GM19455 (cell line): ENCODE data around the gene OTUB2.

Experiments
- ATAC-seq: cut with Tn5 transposase; IDR thresholded peaks from one replicate; pipeline ENCODE4 v1.9.1; 2021; ENCODE audit not compliant: unreplicated experiment

OTUB2 gene

DNA sequence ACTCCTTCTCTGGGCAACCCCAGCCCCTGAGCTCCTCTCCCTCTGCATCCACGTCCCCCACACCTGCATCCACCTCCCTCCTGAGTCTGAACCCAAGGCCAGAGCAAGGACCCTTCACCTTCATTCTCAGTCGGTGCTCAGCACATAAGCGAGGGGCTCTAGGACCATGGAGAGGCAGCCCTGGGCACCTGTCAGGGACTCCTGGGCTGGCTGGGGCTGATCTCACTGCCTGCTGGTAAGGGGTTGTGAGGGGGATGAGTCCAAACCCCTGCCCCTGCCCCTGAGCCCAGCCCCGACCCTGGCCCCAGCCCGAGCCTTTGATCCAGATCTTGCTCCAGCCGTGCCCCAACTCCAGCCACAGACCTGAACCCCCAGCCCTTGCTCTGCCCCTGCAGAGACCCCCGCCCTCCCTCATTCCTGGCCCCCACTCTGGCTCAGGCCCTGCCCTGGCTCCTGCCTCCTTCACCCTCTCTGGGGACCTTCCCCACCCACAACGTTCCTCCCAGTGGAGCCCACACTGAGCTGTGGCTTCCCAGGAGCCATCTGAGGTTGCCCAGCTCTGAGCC, 29.9 kb upstream of the OTUB2 start:
- ATAC-seq, result no peak

DNA sequence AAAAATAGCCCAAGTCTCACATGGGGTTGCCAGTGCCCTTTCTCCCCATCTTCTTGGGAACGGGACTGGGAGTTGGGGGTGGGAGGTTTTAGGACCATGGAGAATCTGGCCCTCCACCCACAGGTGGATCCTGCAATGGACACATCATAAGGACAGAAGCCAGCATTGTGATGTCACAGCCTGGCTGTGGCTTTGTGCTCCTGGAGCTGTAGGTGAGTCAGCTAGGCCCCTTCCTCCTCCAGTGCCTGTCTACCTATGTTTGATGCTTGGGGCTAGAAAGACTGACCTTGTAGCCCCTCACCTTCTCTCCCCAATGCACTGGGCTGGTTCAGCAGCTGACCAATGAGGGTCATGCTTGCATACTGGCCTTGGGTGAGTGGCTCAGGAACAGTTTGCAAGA, 29.1 kb upstream of the OTUB2 start, which contains the start of gene CCDC197:
CCDC197 (plus strand) TSS at position 220 of the 400 bp plus-strand sequence. CDS start 831 bp downstream, outside the sequence.
- ATAC-seq, result no peak

DNA sequence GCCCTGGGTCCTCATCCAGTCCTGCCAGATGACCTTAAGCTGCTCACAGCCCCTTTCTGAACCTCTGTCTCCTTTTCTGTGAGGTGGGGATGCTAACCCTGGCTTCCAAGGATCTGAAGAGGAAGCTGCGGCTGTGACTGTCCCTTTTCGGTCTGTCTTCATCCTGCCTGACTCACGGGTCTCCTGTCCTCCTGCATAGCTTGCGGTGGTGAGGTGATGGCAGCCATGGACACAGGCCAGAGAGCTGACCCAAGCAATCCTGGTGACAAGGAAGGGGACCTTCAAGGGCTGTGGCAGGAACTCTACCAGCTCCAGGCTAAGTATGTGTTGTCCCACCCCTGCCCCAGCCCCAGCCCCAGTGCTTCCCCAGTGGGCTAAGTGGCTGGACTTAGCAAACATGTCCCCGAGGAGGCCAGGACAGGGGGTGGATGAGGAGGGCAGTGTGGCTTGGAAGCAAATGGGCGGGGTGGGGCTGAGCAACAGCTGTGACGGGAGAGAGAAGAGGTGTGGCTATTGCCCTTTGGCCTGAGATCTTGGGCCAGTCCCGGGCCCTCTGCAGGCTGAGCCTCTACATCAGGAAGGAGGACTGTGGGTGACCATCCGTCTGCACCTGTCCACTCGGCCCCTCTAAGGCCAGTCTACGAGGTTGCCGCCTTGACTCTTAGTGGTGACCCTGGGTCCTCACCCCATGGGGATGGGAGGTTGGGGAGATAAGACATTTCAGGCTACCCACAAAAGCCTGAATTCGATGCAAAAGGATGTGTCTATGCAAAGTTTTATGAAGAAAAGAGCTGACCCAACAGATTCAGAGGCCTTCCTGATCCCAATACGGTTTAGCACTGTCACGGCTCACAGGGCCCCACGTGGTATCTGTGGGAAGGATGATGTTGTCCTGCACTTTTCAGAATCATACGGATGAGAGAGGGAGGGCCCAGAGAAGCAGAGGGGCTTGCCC, 27.9 kb upstream of the OTUB2 start:
- ATAC-seq, result no peak

DNA sequence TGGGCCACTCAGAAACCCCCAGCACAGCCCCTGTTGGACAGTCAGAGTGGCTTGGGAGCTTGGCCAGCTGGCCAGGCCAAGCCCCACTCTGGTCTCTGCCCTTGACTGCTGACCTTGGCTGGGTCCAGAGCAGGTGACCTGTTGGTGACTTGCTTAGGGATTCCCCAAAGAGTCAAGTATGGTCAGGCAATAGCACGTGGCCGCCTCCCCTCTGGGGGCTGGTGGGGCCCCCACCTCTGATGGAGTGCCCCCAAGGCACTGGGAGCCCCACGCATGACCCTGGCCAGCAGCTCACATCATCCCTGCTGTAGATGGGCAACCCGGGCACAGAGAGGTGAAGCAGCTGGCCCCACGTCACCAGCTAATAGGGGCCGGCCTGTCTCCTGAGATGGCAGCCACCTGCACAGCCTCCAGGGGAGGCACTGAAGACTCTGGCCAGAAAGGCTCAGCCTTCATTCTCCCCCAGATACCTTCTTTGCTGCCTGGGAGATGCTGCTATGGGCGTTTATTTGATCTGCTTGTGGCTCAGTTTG, 27.2 kb upstream of the OTUB2 start:
- ATAC-seq, result no peak

DNA sequence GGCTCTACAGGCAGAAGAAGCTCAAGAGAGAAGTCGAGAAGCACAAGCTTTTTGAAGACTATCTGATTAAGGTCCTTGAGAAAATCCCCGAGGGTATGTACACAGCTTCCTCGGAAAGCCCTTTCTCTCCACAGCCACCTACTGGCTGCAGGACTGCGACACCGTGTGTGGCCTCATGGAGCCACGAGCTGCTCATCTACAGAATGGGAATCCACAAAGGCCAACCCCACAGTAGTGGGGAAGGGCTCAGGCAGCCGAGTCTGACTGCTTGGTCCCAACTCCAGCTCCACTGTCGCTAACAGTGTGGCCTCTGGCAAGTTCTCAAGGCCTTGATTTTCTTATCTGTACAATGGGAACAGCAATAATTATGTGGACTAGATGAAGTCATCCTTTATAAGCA, 26.6 kb upstream of the OTUB2 start:
- no peak for ATAC-seq

DNA sequence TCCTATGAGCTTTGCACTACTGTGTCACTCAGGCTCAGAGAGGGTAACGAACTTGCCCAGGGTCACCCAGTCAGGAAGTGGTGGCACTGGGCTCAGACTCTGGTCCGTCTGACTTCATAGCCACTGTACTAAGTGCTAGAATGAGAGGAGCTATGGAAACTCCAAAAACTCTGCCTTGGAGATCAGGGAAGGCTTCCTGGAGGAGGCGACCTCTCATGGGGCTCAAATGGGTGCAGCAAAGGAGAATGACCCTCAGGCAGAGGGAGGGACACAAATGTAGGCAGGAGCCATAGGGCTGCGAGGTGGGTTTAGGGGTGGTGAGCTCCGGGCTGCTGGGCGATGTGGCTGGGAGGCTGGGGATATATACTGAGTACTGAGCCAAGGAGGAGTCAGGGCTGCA, 25.9 kb upstream of the OTUB2 start:
- ATAC-seq, result no peak

DNA sequence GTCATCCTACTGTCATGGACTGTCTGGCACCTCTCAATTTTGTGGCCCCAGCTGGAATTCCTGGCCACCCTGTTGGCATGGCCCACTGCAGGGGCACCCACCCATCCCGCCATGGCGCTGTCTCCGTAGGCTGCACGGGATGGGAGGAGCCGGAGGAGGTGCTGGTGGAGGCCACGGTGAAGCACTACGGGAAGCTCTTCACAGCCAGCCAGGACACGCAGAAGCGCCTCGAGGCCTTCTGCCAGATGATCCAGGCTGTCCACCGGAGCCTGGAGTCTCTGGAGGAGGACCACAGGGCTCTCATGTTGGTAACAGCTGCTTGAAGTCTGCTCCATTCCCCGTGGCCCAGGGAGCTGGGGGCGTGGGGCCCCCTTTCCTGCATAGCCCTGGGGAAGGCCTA, 25.1 kb upstream of the OTUB2 start:
- no peak for ATAC-seq

DNA sequence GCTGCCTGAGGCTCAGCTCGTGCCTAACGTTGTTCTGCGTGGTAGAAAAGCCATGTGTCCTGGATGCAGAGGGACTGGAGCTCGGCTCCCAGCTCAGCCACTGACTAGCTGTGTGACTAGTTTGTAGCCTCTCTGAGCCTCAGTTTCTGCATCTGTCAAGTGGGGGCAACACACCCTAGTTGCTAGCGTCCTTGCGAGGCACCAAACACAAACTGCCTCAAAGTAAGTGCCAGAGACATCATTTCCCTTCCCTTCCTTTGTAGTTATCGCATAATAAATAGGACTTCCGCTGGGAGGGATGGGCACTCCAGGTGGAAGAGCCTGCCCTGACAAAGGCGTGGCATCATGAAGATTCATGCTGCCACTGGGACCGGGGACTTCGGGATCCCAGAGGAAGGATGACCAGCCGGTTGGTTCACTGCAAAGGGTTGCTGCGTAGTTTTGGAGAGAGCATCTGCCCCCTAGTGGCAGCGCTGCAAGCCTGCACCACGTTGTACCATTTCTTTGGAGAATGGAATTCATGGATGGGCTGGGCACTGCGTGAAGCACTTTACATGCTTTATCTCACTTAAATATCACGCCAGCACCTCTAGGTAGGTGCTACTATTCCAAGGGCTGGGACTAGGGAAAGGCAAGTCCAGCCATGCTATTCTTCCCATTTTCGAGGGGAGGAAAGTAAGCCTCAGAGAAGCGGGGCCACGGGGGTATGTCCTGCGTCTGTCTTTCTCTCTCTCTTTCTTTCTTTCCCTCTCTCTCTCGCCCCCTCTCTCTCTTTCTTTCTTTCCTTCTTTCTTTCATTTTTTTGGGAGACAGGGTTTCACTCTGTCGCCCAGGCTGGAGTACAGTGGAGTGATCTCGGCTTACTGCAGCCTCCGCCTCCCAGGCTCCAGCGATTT, 24.4 kb upstream of the OTUB2 start:
- peak; percentile 81 for ATAC-seq

DNA sequence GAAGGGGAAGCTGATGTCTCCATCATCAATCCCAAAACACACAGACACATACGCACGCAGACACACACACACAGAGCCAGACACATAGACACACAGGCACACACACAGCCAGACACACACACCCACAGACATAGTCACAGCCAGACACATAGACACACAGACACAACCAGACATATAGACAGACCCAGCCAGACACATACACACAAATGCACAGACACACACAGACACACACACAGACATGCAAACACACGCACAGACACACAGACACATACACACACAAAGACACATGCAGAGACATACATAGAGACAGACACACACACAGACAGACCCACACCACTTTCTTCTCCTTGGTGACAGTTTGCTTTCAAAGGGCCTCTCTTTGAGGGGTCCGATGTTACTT, 22.7 kb upstream of the OTUB2 start:
- no peak for ATAC-seq

DNA sequence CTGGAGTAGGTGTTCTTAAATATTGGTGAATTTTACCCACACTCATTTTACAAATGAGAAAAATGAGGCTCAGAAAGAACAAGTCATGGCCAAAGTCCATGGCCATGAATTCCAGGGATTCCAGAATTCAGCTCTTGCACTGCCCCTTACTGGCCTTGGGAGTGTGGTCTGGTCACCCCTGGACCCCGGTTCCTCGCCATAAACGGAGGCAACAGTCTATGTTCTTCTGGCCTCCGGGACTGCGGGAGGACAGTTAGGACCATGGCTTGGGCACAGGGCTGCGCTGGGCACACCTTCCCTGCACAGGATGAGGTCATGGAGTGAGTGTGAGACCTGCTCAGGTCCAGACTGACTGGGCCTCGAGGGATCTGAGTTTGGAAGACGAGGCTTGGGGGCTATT, 22.1 kb upstream of the OTUB2 start:
- no peak for ATAC-seq

DNA sequence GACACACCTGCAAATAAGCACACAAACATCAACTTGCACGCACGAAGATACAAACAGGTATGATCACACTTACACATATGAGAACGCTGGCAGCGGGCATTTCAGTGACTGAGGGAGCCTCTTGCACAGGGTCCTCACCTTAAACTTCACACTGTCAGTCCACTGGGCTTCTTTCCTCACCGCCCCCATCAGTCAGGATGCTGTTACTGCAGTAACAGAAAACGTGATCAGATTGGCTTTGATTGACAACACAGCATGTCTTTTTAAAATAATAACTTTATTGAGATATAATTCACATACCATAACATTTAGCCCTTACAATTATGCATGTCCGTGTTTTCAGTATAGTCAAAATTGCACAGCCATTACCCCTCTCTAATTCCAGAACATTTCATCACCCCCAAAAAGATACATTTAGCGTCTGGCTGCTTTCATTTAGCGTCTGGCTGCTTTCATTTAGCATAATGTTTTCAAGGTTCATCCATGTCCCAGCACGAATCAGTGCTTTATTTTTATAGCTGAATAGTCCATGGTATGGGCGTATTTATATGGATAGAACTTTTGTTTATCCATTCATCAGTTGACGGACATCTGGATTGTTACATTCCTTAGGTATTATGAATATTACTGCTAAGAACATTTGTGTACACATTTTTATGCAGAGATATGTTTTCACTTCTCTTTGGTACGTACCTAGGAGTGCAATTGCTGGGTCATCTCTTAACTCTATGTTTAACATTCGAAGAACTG, 20.6 kb upstream of the OTUB2 start:
- ATAC-seq, result no peak

DNA sequence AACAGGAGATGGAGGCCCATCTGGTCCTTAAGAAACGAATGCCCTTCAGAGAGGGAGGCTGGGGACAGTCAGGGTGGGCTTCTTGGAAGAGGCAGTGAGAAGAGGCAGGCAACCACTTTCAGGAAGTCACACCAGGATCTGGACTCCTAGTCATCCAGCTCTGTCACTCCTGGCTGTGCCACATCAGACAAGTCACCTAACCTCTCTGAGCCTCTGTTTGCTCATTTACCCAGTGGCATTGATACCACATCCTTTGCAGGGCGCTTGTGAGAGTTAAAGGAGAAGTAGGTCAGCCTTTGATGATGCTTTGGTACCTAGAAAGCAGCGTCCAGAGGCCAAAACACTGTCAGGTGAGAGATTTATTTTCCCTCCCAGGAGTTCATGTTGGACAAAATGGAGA, 17.9 kb upstream of the OTUB2 start:
- no peak for ATAC-seq

DNA sequence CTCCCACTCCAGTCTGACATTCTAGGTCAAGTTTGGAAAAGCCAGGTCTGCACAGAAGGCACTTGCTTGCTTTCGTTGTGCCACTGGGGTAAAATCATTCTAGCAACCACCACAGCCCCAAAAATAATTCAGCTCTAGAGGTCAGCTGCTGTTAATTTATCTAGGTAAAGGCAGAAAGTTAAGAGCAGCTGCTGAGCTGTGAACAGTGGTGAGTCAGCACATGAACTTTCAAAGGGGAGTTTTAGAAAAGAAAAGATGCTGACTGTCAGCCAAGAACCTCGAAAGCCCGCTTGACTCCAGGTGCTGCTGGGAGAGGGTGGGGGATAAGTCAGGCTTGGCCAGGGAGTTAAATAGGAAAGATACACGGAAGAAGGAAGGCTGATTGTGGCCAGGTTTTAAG, 16.4 kb upstream of the OTUB2 start:
- no peak for ATAC-seq

DNA sequence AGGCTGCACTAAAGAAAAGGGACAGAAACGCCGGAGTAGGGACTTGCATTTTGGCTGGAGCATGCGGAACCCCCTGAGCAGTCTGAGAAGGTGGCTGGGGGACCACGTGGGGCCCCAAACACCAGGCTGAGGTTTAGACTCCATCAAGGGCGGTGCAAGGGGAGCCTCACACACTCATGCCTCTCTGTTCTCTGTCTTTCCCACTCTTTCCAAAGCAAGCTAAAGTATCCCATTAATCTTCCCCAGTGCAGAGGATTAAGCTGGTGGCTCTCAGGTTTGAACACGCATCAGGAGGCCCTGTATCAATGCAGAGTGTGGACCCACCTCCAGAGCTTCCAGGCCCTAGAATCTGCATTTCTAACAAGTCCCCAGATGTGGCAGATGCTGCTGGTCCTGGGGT, 15.5 kb upstream of the OTUB2 start:
- ATAC-seq, result no peak

DNA sequence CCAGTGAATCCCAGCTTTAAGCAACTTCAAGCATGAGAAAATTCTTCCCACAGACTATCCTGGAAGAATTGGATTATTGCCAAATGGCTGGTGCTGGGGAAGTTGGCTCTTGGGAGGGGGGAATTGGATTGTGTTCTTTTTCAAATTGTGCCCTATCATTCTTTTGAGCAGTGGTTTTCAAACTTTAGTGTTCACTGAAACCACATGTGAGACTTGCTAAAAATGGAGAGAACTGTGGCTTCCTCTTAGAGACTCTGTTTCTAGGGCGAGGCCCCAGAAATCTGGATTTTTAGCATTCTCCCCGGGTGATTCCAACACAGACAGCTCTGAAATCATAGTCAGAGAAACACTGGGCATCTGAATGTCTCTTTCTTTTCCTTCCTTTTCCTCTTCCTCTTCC, 14.3 kb upstream of the OTUB2 start:
- ATAC-seq, result no peak

DNA sequence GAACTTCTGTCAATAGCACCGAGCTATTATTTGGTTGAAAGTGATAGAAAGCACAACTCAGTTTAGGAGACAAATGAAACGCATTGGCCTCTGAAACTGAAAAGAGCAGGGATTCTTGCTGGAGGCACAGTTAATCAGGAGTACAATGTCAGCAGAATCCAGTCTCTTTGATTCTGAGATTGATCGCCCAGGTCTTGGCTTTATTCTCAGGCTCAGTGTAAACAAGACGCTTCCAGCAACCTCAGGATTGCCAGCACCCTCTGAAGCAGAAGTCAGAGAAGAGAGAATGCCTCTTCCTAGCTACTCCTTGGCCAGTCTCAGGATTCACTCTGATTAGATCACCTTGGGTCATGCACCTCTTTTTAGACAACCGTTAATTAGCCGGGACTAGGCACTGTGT, 11.8 kb upstream of the OTUB2 start:
- ATAC-seq, result no peak

DNA sequence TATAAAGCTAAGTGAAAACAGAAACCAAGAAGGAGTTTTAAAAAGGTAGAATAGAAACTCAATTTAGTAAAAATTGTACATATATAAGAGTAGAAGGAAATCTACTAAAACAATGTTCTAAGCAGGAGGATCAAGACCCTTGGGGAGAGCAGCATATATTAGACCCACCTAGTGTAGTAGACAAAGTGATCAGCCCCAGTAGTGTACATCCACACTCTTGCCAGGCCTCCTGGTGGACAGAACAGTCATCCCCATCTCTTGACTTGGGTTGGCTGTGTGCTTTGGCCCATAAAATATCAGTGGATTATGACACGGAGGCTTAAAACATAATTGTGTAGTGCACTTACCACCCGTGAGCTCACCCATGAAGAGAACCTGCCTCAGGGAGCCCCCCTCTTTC, 10.9 kb upstream of the OTUB2 start:
- ATAC-seq, result no peak

DNA sequence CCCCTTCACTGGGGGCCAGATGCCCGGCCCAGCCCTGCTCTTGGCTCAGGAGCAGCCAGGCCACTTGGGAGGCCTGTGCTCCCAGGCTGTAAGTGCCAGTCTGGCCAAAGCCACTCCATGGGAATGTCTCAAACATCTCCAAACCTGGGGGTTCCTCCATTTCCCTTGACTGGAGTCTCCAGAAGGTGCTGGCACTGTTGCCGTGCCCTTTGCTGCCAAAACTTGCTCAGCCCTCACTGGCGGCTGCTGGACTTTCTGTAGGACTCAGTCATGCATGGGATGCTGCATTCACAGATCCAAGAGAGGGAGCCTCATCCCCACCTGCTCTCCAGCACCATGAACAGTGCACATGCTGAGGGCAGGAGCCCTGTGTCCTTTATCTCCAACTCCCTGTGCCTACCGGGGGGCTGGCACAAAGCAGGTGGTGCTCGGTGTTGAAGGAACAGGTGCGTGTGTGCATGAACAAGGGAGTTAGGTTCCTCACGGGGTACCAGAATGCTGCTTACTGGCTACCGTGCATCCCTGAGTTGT, 9.6 kb upstream of the OTUB2 start:
- ATAC-seq, result no peak

DNA sequence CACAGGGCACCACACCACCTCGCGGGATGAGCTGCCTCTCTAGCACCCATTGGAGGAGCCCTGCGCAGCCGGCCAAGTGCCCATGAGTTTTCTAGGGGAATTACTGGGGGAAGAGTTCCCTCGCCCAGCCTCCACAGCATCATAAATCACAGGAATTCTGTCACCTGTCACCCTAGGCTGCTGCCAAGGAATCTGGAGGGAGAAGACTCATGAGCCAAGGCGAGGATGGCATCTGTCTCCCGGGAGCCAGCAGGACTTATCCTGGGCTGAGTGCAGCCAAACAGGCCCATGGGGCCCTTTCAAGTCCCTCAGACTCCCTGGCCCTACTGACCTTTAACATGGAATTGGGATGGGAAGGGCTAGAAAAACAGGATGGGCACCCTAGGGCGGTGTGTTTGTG, 7.8 kb upstream of the OTUB2 start:
- ATAC-seq, result no peak

DNA sequence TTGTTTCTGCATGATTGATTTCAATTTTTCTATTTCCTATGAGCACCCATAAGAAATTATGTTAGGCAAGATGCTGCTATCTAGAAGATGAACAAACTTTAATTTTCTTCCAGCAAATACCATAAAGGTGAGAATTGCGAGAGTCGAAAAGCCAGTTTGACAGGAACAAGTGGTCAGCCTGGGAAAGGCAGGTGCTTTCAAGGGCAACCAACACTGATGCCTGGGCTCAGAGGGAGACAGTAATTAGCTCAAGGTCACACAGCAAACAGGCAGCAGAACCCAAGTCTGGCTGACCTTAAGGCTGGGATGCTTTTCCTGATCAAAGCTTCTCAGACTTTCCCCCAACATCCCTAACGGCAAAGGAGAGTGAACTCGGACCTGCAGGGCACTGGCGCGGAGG, 6.8 kb upstream of the OTUB2 start:
- no peak for ATAC-seq
